Body of pancreas (tissue), 4 donors: ENCODE measurements around the gene B4GAT1.

Experiments
- POLR2A ChIP-seq, 3 donors: fragments of 450-650 bp; IDR thresholded peaks; one replicate each; pipeline ENCODE4 v1.6.1; 2016; ENCODE audit warnings: antibody characterized with exemption in 3 of 3, mild to moderate bottlenecking in 2 of 3
- TF ChIP-seq, protein P1 (sequence below), 7 experiments: fragments of 450-650 bp in 4 of 7; fragments of 200-600 bp in 3 of 7; sonication (generic) in 3 of 7; IDR thresholded peaks; one replicate each; pipeline ENCODE4 v1.5.1; 2016 to 2019; ENCODE audit warnings: antibody characterized with exemption in 7 of 7

DNA sequence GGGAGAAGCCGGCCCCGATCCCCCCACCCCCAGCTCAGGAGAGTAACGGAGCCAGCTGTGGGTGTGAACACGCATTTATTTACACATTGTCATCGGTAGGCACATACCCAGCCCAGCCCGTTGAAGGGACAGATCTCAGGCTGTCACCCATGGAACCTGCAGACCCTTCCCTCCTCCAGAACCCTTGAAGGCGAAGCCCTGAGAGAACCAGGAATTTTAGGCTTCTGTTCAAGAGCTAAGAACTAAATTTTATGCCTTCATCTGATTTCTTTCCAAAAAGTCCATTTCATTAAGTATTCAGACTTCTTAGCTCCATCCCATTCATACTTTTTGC, 2.1 kb downstream of the B4GAT1 start:
- no peak for TF ChIP-seq POLR2A (IDR thresholded peaks at IDR 0.05)
- TF ChIP-seq, protein P1, sequence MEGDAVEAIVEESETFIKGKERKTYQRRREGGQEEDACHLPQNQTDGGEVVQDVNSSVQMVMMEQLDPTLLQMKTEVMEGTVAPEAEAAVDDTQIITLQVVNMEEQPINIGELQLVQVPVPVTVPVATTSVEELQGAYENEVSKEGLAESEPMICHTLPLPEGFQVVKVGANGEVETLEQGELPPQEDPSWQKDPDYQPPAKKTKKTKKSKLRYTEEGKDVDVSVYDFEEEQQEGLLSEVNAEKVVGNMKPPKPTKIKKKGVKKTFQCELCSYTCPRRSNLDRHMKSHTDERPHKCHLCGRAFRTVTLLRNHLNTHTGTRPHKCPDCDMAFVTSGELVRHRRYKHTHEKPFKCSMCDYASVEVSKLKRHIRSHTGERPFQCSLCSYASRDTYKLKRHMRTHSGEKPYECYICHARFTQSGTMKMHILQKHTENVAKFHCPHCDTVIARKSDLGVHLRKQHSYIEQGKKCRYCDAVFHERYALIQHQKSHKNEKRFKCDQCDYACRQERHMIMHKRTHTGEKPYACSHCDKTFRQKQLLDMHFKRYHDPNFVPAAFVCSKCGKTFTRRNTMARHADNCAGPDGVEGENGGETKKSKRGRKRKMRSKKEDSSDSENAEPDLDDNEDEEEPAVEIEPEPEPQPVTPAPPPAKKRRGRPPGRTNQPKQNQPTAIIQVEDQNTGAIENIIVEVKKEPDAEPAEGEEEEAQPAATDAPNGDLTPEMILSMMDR (IDR thresholded peaks at IDR 0.05) = no peak
